Peyer's patch (tissue), 4 donors: ENCODE measurements around the gene TNFSF8. TPM values are rescaled to one million over a fixed set of nuclear protein-coding genes. Genes with fewer than 3 reads are reported as not detected.

ENCODE experiments used
- DNase-seq, 3 donors: peaks; one replicate each; pipeline ENCODE4 v3.0.0-alpha.2; 2017 to 2019
- H3K27ac ChIP-seq, 4 donors: fragments of 200-600 bp; sonication (generic); one replicate each; pipeline ENCODE4 v1.5.1; 2016 to 2019
- H3K27me3 ChIP-seq, 2 donors: fragments of 200-600 bp; sonication (generic); one replicate each; pipeline ENCODE4 v1.5.1; 2019
- H3K36me3 ChIP-seq, 3 donors: fragments of 200-600 bp; sonication (generic); one replicate each; pipeline ENCODE4 v1.5.1; 2016 to 2019
- H3K4me1 ChIP-seq, 4 donors: fragments of 200-600 bp; sonication (generic); one replicate each; pipeline ENCODE4 v1.5.1; 2016 to 2019
- H3K4me3 ChIP-seq, 4 donors: fragments of 200-600 bp; sonication (generic); 1 replicate in 3 of 4; 2 replicates in 1 of 4; pipeline ENCODE4 v1.5.1; 2016 to 2019; ENCODE audit warnings: mild to moderate bottlenecking in 1 of 4
- H3K9me3 ChIP-seq, 4 donors: fragments of 200-600 bp; sonication (generic); one replicate each; pipeline ENCODE4 v1.5.1; 2016 to 2019; ENCODE audit warnings: mild to moderate bottlenecking in 1 of 4
- CTCF ChIP-seq, 6 experiments: fragments of 450-650 bp in 4 of 6; fragments of 200-600 bp in 2 of 6; sonication (generic) in 1 of 6; IDR thresholded peaks; one replicate each; pipeline ENCODE4 v1.5.1; 2017 to 2019; ENCODE audit warnings: antibody characterized with exemption in 6 of 6, mild to moderate bottlenecking in 3 of 6, moderate library complexity in 1 of 6
- POLR2A ChIP-seq, 2 donors: fragments of 450-650 bp; IDR thresholded peaks; one replicate each; pipeline ENCODE4 v1.5.1; 2017; ENCODE audit warnings: antibody characterized with exemption in 2 of 2, mild to moderate bottlenecking in 2 of 2, moderate library complexity in 2 of 2
- total RNA-seq, 4 donors: library from RNA; depleted of rRNA; stranded (reverse); fragments of >200 nt; gene quantifications; one replicate each; pipeline ENCODE4 v1.1.0, GENCODE V29; 2016

The TNFSF8 gene
- total RNA-seq, 4 donors from 2014 or later, result 2.1 to 11.6 (median 4.7) TPM

- Histone ChIP-seq H3K4me3 (no peak overlapping the region), H3K36me3 (no peaks in the 10 kb centered on the region), H3K27ac (no peak overlapping the region), H3K4me1 (no peaks in the 10 kb centered on the region), H3K27me3 (no peaks in the 10 kb centered on the region), H3K9me3 (no peaks in the 10 kb centered on the region)
- TF ChIP-seq POLR2A (IDR thresholded peaks at IDR 0.05), result no peak
- TF ChIP-seq CTCF (IDR thresholded peaks at IDR 0.05), result no peak
- no peak for DNase-seq
Measured at GRCh38 chr9:114945616-114946412, 15.4 kb upstream of the TNFSF8 start.

GRCh38 chr9:114941376-114941775 lies 11.0 kb upstream of the TNFSF8 start:
- no peak overlapping the region for H3K27ac ChIP-seq
- H3K4me1 ChIP-seq, result no peaks in the 10 kb centered on the region
- H3K9me3 ChIP-seq, result no peaks in the 10 kb centered on the region
- H3K36me3 ChIP-seq, result no peaks in the 10 kb centered on the region
- DNase-seq, result no peak
- no peaks in the 10 kb centered on the region for H3K27me3 ChIP-seq
- TF ChIP-seq POLR2A (IDR thresholded peaks at IDR 0.05), result no peak
- no peak for TF ChIP-seq CTCF (IDR thresholded peaks at IDR 0.05)
- no peak overlapping the region for H3K4me3 ChIP-seq

- no peak for DNase-seq
- H3K9me3 ChIP-seq, result no peaks in the 10 kb centered on the region
- no peaks in the 10 kb centered on the region for H3K36me3 ChIP-seq
- H3K27ac ChIP-seq, result no peak overlapping the region
- no peak overlapping the region for H3K4me3 ChIP-seq
- TF ChIP-seq CTCF (IDR thresholded peaks at IDR 0.05) (no peak), POLR2A (IDR thresholded peaks at IDR 0.05) (no peak)
- H3K27me3 ChIP-seq, result no peaks in the 10 kb centered on the region
- H3K4me1 ChIP-seq, result no peaks in the 10 kb centered on the region
Measured at GRCh38 chr9:114938687-114939575, 8.5 kb upstream of the TNFSF8 start.

GRCh38 chr9:114937516-114937915 lies 7.1 kb upstream of the TNFSF8 start:
- H3K27ac ChIP-seq, result no peak overlapping the region
- no peaks in the 10 kb centered on the region for H3K27me3 ChIP-seq
- no peaks in the 10 kb centered on the region for H3K9me3 ChIP-seq
- H3K4me1 ChIP-seq, result no peaks in the 10 kb centered on the region
- H3K4me3 ChIP-seq, result no peak overlapping the region
- no peak for DNase-seq
- TF ChIP-seq POLR2A (IDR thresholded peaks at IDR 0.05), result no peak
- TF ChIP-seq CTCF (IDR thresholded peaks at IDR 0.05), result no peak
- H3K36me3 ChIP-seq, result no peaks in the 10 kb centered on the region

- H3K4me1 ChIP-seq, result no peaks in the 10 kb centered on the region
Measured at GRCh38 chr9:114936581-114936980, 6.2 kb upstream of the TNFSF8 start.

More at GRCh38 chr9:114936581-114936980, 6.2 kb upstream of the TNFSF8 start:
- no peaks in the 10 kb centered on the region for H3K36me3 ChIP-seq
- DNase-seq, result no peak
- no peaks in the 10 kb centered on the region for H3K9me3 ChIP-seq
- H3K27ac ChIP-seq, result no peak overlapping the region
- H3K27me3 ChIP-seq, result no peaks in the 10 kb centered on the region
- no peak overlapping the region for H3K4me3 ChIP-seq
- no peak for TF ChIP-seq CTCF (IDR thresholded peaks at IDR 0.05)
- TF ChIP-seq POLR2A (IDR thresholded peaks at IDR 0.05), result no peak
